Adrenal gland (tissue), 5 donors: ENCODE measurements around the gene MKLN1.

Experiments
- CTCF ChIP-seq, 6 experiments: fragments of 450-650 bp in 4 of 6; fragments of 200-600 bp in 2 of 6; sonication (generic) in 1 of 6; IDR thresholded peaks; 1 replicate in 5 of 6; 2 replicates in 1 of 6; pipeline versions ENCODE4 v1.5.1 to v1.8.0; 2016 to 2021; ENCODE audit warnings: antibody characterized with exemption in 6 of 6, mild to moderate bottlenecking in 2 of 6, moderate library complexity in 1 of 6
- POLR2A ChIP-seq, 2 donors: fragments of 450-650 bp; IDR thresholded peaks; one replicate each; pipeline ENCODE4 v1.6.1; 2017; ENCODE audit warnings: antibody characterized with exemption in 2 of 2, mild to moderate bottlenecking in 2 of 2, moderate library complexity in 1 of 2
- donor health status: DM: no; HTN: no; CAD: no.

GRCh38 chr7:131509781-131510180 is 182.1 kb downstream of the MKLN1 start:
- no peak for TF ChIP-seq CTCF (IDR thresholded peaks at IDR 0.05)
- TF ChIP-seq POLR2A (IDR thresholded peaks at IDR 0.05): no peak
